NK-92 (cell line): Measurements from ENCODE around the gene ENPP6.

Experiments used
- DNase-seq: peaks from one replicate; lab custom pipeline; 2025; ENCODE audit not compliant: unreplicated experiment; lab: John Stamatoyannopoulos, UW

ENPP6 gene

GRCh38 chr4:184192933-184193332 lies 24.7 kb downstream of the ENPP6 start:
- DNase-seq: no peak

- DNase-seq: no peak
Observed at GRCh38 chr4:184191267-184191666, 26.4 kb downstream of the ENPP6 start.

GRCh38 chr4:184190711-184191110 lies 27.0 kb downstream of the ENPP6 start:
- DNase-seq: no peak

GRCh38 chr4:184189966-184190365 lies 27.7 kb downstream of the ENPP6 start:
- no peak for DNase-seq

GRCh38 chr4:184188443-184189400 lies 29.0 kb downstream of the ENPP6 start:
- no peak for DNase-seq

- DNase-seq: no peak
Observed at GRCh38 chr4:184177271-184177670, 40.4 kb downstream of the ENPP6 start.

- DNase-seq: no peak
Observed at GRCh38 chr4:184174571-184175488, 42.8 kb downstream of the ENPP6 start.

GRCh38 chr4:184171011-184171410 lies 46.7 kb downstream of the ENPP6 start:
- DNase-seq: no peak

GRCh38 chr4:184169225-184169867 lies 48.3 kb downstream of the ENPP6 start:
- DNase-seq: no peak

- DNase-seq: no peak
Observed at GRCh38 chr4:184168406-184169019, 49.2 kb downstream of the ENPP6 start.

- no peak for DNase-seq
Observed at GRCh38 chr4:184167576-184167975, 50.1 kb downstream of the ENPP6 start.

GRCh38 chr4:184166736-184167135 lies 50.9 kb downstream of the ENPP6 start:
- no peak for DNase-seq

GRCh38 chr4:184165291-184165690 lies 52.4 kb downstream of the ENPP6 start:
- no peak for DNase-seq

GRCh38 chr4:184163813-184164212 lies 53.9 kb downstream of the ENPP6 start:
- DNase-seq: no peak

GRCh38 chr4:184162596-184162995 lies 55.1 kb downstream of the ENPP6 start:
- no peak for DNase-seq

- no peak for DNase-seq
Observed at GRCh38 chr4:184157322-184157721, 60.4 kb downstream of the ENPP6 start.

- no peak for DNase-seq
Observed at GRCh38 chr4:184156163-184156920, 61.3 kb downstream of the ENPP6 start.

- DNase-seq: no peak
Observed at GRCh38 chr4:184154199-184154598, 63.5 kb downstream of the ENPP6 start.

- DNase-seq: no peak
Observed at GRCh38 chr4:184153781-184154180, 63.9 kb downstream of the ENPP6 start.

- no peak for DNase-seq
Observed at GRCh38 chr4:184151988-184152485, 65.6 kb downstream of the ENPP6 start.
